Stimulated activated CD4-positive, alpha-beta T cell treated with anti-CD3 and anti-CD28 coated beads, Interleukin-1b, Interleukin-23, amount 100 ng/mL, for 48 hours (primary cell): ENCODE results near the gene TWF2.

Experiments used
- DNase-seq: peaks from one replicate; pipeline ENCODE4 v3.0.0-alpha.2; 2020

The TWF2 gene

DNA sequence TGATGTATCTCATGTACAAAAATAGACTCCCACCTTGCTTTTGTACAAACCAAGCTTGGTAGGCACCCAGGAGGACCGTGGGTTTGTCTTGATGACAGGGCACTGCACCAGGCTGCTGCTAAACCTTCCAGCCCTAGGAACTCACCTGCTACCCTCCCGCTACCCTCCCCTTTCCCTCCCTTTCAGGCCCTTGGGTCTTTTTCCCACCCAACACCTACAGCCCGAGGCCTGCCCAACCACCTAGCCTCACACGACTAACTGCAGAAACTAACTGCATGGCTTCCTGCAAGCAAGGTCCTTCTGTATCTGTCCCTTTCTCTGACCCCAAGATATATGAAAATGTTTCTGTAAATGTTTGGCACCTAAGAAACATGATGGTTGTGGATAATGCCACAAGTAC, 17.7 kb upstream of the TWF2 start:
- DNase-seq, result no peak

GRCh38 chr3:52256159-52256558, 17.2 kb upstream of the TWF2 start:
- no peak for DNase-seq

- no peak for DNase-seq
Observed at GRCh38 chr3:52254608-52255007, 15.7 kb upstream of the TWF2 start.

- DNase-seq, result peak; percentile 86
Observed at GRCh38 chr3:52253314-52254304, 14.7 kb upstream of the TWF2 start.

DNA sequence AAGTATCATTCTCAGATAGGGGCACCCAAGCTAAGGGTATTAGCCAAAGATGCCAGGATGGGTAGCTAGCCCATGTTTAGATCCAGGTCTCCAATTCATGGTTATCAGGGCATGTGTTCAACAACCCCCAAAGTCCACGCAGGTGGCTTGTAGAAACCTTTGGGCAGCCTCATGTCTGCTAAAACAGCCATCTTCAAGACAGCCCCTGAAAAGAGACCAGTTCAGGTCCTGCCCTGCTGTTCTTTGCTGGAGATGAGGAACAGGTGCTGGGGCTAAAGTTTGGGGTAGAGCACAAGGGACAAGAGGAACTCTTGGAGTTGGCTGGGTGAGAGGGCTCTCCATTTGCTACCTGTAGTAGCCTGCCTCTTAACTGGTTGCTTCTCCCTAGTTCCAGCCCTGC, 11.2 kb upstream of the TWF2 start:
- DNase-seq, result no peak

GRCh38 chr3:52249683-52250082, 10.7 kb upstream of the TWF2 start:
- DNase-seq, result no peak

DNA sequence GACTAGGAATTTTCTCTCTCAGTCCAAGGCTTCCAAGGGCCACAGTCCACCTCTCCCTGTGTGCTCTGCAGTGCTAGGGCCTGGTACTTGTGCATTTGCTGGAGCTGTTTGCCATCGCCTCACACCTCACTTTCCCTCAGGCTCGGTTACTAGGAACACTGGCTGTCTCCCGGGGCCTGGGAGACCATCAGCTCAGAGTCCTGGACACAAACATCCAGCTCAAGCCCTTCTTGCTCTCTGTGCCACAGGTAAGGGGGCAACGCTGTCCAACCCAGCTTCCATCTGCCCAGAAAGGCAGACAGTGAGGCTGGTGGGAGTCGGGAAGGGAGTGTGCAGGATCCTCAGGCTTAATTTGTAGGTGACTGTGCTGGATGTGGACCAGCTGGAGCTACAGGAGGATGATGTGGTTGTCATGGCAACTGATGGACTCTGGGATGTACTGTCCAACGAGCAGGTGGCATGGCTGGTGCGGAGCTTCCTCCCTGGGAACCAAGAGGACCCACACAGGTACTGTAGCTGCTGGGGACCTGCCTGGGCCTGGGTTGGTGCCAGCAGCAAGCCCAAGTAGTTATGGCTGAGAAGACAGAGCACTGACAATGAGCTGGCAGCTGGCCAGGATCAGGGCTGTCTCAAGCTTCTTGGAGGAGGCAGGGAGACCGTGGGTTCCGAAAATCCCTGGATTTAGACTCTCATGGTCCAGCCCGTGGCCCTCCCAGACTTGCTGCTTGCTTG, 10.0 kb upstream of the TWF2 start:
- no peak for DNase-seq

DNA sequence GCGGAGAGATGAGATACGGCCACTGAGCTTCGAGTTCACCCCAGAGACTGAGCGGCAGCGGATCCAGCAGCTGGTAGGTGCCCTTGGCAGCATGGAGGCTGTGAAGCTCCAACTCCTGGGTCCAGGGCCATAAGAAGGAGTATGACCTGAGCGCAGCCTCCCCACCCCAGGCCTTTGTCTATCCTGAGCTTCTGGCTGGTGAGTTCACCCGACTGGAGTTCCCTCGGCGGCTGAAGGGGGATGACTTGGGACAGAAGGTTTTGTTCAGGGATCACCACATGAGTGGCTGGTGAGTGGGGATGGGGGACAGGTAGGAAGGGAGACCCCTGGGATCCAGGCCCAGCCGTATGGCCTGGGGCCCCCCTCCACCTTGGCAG, 9.2 kb upstream of the TWF2 start:
- DNase-seq, result no peak

GRCh38 chr3:52247409-52248164, 8.6 kb upstream of the TWF2 start:
- no peak for DNase-seq

DNA sequence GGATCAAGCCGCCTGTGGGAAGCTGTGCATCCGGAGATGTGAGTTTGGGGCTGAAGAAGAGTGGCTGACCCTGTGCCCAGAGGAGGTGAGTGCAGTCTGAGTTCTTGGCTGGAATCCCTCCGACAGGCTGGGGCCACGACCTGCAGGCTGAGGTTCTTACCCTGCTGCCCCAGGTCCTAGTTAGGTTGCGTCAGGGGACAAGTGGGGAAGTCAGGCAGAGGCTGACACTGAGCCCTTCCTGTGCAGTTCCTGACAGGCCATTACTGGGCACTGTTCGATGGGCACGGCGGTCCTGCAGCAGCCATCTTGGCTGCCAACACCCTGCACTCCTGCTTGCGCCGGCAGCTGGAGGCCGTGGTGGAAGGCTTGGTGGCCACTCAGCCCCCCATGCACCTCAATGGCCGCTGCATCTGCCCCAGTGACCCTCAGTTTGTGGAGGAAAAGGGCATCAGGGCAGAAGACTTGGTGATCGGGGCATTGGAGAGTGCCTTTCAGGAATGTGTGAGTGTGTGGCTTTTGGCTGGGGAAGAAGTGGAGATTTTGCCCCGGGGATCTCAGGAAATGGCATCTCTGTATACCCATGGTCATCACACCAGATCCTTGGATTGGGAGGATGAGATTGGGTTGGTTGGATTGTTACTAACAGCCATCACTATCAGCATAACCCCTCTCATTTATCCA, 7.9 kb upstream of the TWF2 start:
- DNase-seq, result no peak

- DNase-seq, result no peak
Observed at GRCh38 chr3:52246264-52246620, 7.3 kb upstream of the TWF2 start.

GRCh38 chr3:52245322-52246263, 6.6 kb upstream of the TWF2 start, which contains the start of gene PPM1M:
Gene PPM1M, plus strand, starts transcription at chr3:52245759. Its CDS starts 66 bp downstream, at chr3:52245825.
- DNase-seq, result peak; percentile 50

DNA sequence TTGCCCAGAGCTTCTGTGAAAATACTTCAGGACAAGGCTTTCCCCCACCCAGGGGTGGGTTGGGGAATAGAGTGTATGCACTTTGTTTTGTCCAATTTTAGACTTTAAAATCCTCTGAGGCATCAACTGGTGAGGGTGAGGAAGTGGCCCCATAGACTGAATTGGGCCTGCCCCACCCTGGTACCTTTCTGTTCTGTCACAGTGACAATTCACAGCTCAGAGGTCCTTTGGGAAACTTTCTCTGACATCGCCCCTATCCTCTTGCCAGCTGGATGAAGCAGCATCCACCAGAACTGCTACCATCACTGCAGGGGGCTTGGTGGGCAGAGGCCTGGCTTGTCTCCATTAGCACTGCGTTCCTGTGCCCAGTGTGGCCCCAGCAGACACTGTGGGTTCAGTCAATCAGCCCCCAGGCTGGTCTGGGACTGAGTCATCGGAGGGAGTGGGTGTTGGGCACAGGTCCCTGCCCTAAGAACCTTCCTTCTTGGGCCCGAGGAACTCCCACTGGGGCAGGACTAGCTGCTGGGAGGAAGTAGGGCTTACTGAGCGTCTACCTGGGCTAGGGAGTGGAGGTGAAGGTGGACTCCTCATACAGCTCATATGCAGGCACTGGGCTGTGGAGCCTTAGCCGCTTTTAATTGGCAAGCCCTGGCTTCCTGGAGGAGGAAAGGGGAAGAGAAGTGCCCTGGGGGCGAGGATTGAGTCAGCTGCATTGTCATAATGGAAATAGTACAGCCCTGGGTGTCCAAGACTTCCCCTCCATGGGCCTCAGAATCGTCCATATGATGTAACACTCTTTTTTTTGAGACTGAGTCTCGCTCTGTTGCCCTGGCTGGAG, 5.1 kb upstream of the TWF2 start:
- DNase-seq, result peak; percentile 57

- no peak for DNase-seq
Observed at GRCh38 chr3:52242039-52242438, 3.1 kb upstream of the TWF2 start.

DNA sequence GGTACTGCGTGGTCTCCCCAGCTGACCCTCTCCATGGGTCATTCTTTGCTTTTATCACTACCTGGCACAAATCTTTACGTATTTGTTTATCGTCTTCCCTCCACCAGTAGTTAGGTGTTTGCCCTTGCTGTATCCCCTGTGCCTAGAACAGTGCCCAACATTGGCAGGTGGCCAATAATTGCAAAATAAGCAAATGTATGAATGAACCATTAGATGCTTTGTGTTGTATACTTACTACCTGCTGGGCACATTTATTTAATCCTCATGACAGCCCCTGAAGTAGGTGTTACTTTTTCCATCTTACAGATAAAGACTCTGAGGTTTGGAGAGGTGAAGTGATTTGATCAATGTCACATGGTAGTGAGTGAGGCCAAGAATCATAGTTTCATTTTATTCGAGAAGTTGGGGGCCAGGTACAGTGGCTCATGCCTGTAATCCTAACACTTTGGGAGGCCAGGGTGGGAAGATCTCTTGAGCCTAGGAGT, 2.0 kb upstream of the TWF2 start:
- DNase-seq, result no peak

DNA sequence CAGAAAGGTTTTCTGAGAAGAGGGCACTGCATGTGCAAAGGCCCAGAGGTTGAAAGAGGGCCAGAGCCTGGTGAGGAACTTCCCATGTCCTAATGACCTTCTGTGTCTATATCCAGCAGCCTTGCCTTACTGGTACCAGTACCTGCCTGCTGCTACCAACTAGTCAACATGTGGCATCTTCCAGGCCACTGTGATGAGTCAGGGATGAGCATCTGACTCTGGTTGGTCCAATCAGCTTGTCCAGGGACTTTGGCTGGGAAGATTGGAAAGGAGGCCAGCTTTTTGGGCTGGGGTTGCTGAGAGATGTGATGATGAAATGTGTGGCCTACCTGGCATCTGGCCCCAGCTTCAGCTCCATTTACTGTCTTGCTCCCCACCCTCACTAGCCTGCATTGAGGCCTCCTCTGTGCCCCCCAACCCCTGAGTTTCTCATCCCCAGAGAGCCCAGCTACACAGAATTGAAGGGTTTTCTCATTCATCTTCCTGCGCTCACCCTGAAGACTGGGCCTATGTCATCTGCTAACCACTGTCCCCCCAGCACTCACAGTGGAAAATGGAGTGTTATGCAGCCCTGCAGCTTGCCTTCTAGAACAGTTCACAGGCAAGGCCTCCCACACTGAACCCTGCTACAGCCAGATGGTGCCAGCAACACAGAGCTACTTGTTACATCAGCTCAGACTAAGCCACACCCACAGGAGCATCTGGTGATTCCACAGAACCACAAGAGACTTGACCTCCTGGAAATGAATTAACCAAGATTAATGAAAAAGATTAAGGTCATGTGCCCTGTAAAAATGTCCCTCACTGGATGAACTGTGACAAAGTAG, 1.3 kb upstream of the TWF2 start:
- DNase-seq, result peak; percentile 79

DNA sequence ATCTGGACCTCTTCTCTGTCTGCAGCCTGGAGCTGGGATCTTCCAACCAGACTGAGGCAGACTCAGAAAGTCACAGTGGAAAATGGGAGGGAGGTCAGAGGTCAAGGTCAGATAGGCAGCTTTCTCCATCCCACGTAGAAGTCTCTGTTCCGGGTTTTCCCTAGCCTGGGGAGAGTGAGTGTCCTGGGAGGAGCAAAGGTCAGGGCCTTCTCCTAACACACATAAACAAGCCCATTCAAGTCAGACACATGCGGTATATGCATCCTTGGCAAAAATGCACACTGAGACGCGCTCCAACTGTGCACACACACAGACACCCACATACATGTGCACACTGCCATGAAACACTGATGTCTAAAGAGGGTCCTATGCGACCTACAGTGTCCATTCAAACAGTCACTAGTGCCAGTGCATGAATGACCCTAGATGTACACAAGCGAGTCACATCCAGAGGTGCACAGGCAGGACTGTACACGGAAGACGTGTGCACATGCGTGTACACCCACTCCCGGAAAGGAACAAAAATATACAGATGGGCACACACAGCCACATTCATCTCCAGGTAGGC, 681 bp downstream of the TWF2 start:
- no peak for DNase-seq

GRCh38 chr3:52237657-52238172, 1.2 kb downstream of the TWF2 start:
- no peak for DNase-seq
